ENCODE measurements around the gene DDX19B. TPM values are rescaled to one million over a fixed set of nuclear protein-coding genes. Genes with fewer than 3 reads are reported as not detected.
"Not testable (repeated sequence)": the region's sequence is repeated elsewhere in the genome, so short reads cannot be mapped to it uniquely, and the experiment has no call there.

Gene DDX19B
- 24.2 TPM for total RNA-seq

DNA sequence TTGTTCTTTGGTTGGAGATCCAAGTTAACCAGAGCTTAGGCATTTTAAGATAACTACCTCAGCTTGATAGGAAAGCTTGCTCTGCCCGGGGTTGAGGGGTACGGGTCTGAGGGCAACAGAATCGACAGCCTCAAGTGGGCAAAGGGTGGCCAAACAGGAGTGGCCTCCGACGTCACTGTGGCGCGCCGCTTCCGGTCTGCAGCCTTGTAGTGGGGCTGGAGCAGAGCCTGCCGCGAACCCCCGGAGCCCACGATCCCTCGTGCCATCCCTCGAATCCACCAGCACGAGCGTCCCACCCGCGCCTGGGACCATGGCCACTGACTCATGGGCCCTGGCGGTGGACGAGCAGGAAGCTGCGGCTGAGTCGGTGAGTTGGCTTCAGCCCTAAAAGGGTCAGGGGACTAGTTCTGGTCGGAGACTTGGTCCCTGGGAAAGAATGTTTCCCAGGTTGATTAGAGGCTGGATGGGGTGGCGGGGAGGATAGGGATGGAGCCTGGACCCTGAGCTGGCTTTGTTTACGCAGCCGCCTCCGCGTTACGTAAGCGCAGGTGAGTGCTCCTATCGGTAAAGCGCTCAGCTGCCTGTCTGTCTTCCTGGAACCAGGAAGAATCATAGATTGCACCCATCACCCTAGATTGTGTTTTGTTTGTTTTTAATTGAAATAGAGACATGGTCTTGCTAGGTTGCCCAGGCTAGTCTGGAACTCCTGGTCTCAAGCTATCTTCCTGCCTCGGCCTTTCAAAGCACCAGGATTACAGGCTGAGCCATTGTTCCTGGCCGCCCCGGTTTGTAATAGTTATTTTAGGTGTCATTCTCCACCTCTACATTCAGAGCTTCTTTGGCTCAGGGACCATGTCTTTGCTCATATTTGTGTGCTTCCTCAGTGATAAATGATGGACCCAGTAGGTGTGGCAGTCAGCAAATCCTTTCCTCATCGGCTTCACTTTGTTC lies at the start of gene DDX19B:
TSS of gene DDX19B (plus strand) at position 199 of the 951 bp plus-strand sequence. CDS start at position 311, 112 bp downstream.
- intact Hi-C loops (cut with DNase I) = loop anchor here (2.0 kb wide), 1 partner anchor 48 kb away; the partner anchor contains the start of gene DDX19A

GRCh38 chr16:70249697-70250096 lies 49.3 kb upstream of the DDX19B start:
- H3K9me3 ChIP-seq; H3K27ac ChIP-seq; H3K27me3 ChIP-seq; DNase-seq (ENCODE audit: low spot score in 2 of 2); intact Hi-C loops (cut with DNase I); H3K4me3 ChIP-seq: not testable (repeated sequence)
- Histone ChIP-seq H3K36me3 (peaks cover 23 to 28% of the 10 kb centered on the region in 2 donors), H3K4me1 (peaks cover 3 to 14% of the 10 kb centered on the region in 2 donors)

More for the DNA sequence above, at the start of gene DDX19B:
- DNase-seq (ENCODE audit: low spot score in 2 of 2) = peak; percentile 31 to 89
- Histone ChIP-seq H3K27me3 (no peaks in the 10 kb centered on the region), H3K4me3 (peak within 1 kb of the TSS; percentile 81 to 86), H3K36me3 (peaks cover 0 to 5% of the 10 kb centered on the region in 2 donors), H3K9me3 (no peaks in the 10 kb centered on the region), H3K27ac (peak within 1 kb of the TSS; percentile 95 to 99), H3K4me1 (peaks cover 0 to 7% of the 10 kb centered on the region in 2 donors)
- TF ChIP-seq, protein P1, sequence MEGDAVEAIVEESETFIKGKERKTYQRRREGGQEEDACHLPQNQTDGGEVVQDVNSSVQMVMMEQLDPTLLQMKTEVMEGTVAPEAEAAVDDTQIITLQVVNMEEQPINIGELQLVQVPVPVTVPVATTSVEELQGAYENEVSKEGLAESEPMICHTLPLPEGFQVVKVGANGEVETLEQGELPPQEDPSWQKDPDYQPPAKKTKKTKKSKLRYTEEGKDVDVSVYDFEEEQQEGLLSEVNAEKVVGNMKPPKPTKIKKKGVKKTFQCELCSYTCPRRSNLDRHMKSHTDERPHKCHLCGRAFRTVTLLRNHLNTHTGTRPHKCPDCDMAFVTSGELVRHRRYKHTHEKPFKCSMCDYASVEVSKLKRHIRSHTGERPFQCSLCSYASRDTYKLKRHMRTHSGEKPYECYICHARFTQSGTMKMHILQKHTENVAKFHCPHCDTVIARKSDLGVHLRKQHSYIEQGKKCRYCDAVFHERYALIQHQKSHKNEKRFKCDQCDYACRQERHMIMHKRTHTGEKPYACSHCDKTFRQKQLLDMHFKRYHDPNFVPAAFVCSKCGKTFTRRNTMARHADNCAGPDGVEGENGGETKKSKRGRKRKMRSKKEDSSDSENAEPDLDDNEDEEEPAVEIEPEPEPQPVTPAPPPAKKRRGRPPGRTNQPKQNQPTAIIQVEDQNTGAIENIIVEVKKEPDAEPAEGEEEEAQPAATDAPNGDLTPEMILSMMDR (IDR thresholded peaks at IDR 0.05) = peak in 1 of 3 experiments; percentile 3

DNA sequence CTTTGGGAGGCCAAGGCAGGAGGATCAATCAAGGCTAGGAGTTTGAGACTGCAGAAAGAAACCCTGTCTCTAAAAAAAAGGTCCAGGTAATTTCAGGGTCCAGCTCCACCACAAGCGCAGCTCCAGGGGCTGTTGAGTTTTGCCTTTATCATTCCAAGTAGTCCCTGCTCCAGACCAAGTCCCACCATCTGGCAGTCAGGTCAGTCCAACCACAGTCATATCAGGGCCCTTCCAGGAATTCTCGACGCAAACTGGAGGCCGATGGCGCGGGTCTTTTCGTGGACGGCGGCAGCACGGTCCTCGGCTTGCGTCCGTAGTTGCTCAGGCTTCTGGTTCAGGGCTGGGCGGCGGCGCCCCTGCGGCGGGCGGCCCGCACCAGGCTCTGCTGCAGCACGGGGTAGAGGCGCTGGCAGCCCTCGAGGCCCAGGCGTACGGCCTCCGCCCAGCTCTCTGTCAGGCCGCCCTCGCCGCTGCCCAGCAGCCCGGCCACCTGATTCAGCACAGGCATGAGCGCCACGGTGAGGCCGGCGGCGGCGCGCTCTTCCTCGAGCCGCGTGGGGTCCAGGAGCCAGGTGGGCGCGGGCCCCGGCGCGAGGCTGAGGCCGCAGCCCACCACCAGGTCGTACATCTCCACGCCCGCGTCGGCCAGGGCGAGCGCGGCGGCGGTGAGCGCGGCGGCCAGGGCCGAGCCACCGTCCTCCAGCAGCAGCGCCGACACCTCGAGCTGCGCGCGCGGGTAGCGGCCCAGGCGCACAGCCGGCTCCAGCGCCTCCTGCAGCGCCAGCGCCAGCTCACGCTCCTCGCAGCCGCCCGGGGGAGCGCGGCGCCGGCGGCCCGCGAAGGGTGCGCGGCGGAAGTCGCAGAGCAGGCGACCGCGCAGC lies 48.0 kb upstream of the DDX19B start:
- Histone ChIP-seq H3K9me3 (no peaks in the 10 kb centered on the region), H3K27me3 (no peaks in the 10 kb centered on the region), H3K27ac (peak overlapping the region; percentile 63 to 73), H3K4me3 (peak overlapping the region; percentile 74 to 88), H3K4me1 (peaks cover 3 to 14% of the 10 kb centered on the region in 2 donors), H3K36me3 (peaks cover 36 to 41% of the 10 kb centered on the region in 2 donors)
- no peak for DNase-seq (ENCODE audit: low spot score in 2 of 2)
- TF ChIP-seq, protein P1 (IDR thresholded peaks at IDR 0.05) = no peak
- intact Hi-C loops (cut with DNase I) = no loop called here

GRCh38 chr16:70251629-70252354 lies 47.2 kb upstream of the DDX19B start, which contains the start of gene EXOSC6:
Gene EXOSC6 (minus strand): TSS chr16:70251940. CDS start chr16:70251900, 40 bp downstream.
- peak within 1 kb of the TSS; percentile 74 to 88 for H3K4me3 ChIP-seq
- H3K27me3 ChIP-seq = no peaks in the 10 kb centered on the region
- TF ChIP-seq, protein P1 (IDR thresholded peaks at IDR 0.05) = peak; percentile 89 to 97 (median 90)
- peaks cover 3 to 14% of the 10 kb centered on the region in 2 donors for H3K4me1 ChIP-seq
- peak; percentile 63 to 95 for DNase-seq (ENCODE audit: low spot score in 2 of 2)
- peaks cover 44 to 49% of the 10 kb centered on the region in 2 donors for H3K36me3 ChIP-seq
- no peaks in the 10 kb centered on the region for H3K9me3 ChIP-seq
- intact Hi-C loops (cut with DNase I) = no loop called here
- H3K27ac ChIP-seq = peak within 1 kb of the TSS; percentile 73 to 88

DNA sequence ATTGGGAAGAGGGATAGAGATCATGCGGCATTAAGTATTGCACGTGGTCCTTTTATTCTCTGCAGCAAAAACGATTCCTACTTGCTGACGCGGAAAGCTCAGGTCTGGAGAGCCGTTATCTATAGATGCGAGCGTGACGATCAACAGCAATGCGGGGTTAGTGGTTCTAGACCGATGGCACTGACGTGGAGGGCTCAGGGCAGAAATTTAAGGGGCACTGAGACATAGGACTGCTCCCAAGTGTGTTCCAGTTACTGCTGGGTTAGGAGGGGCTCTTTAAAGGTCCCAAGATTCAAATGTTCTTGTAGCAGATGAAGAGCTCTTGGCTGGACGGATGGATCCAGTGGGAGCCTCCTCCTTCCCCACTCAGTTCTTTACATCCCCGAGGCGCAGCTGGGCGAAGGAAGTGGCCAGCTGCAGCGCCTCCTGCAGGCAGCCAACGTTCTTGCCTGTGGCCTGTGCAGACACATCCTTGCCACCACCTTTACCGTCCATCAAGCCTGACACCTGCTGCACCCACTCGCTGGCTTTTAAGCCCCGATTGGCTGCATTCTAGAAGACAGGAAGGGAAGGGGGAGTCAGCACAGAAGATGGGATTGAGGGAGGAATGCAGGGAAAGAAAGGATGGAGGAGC lies 46.5 kb upstream of the DDX19B start:
- intact Hi-C loops (cut with DNase I) = no loop called here
- no peak for DNase-seq (ENCODE audit: low spot score in 2 of 2)
- Histone ChIP-seq H3K4me3 (no peak overlapping the region), H3K9me3 (no peaks in the 10 kb centered on the region), H3K4me1 (peaks cover 3 to 14% of the 10 kb centered on the region in 2 donors), H3K27me3 (no peaks in the 10 kb centered on the region), H3K27ac (peak overlapping the region in 1 of 2 donors; percentile 2), H3K36me3 (peaks cover 51 to 56% of the 10 kb centered on the region in 2 donors)
- TF ChIP-seq, protein P1 (IDR thresholded peaks at IDR 0.05) = peak in 1 of 3 experiments; percentile 33

All from ascending aorta (tissue), 2 donors.